Endothelial cell of umbilical vein (primary cell): ENCODE data around the gene B3GAT1.

Experiments used
- CTCF ChIP-seq, 2 donors: IDR thresholded peaks; 1 replicate in 1 of 2; 2 replicates in 1 of 2; pipeline ENCODE4 v1.5.1; 2011; ENCODE audit warnings: low read length in 2 of 2, mild to moderate bottlenecking in 2 of 2, moderate library complexity in 2 of 2, control low read depth in 1 of 2, inconsistent platforms in 1 of 2, low read depth in 1 of 2; ENCODE audit not compliant: insufficient read depth in 1 of 2; ENCODE audit errors: extremely low read depth in 1 of 2
- EZH2 ChIP-seq: IDR thresholded peaks from 2 replicates; pipeline ENCODE4 v1.6.1; 2012; ENCODE audit warnings: borderline replicate concordance, low read depth, mild to moderate bottlenecking, moderate library complexity, low read length, inconsistent platforms; ENCODE audit not compliant: severe bottlenecking
- JUN ChIP-seq: IDR thresholded peaks from 2 replicates; pipeline ENCODE4 v1.6.1; 2011; ENCODE audit warnings: borderline replicate concordance, low read depth; ENCODE audit not compliant: insufficient read length, insufficient read depth
- MAX ChIP-seq: IDR thresholded peaks from 2 replicates; pipeline ENCODE4 v1.6.1; 2011; ENCODE audit not compliant: insufficient read depth, insufficient read length
- MYC ChIP-seq: IDR thresholded peaks from one replicate; pipeline ENCODE4 v1.6.1; 2011; ENCODE audit warnings: mild to moderate bottlenecking, low read depth, low read length
- POLR2A ChIP-seq: IDR thresholded peaks from 2 replicates; pipeline ENCODE4 v1.6.1; 2012; ENCODE audit warnings: low read depth, mild to moderate bottlenecking, control low read depth, low read length
- POLR2AphosphoS5 ChIP-seq: IDR thresholded peaks from 2 replicates; pipeline ENCODE4 v1.6.1; 2012; ENCODE audit warnings: low read depth, mild to moderate bottlenecking, control low read depth, low read length, moderate library complexity; ENCODE audit not compliant: insufficient read depth

GRCh38 chr11:134373591-134374052, 38.4 kb downstream of the B3GAT1 start:
- TF ChIP-seq POLR2AphosphoS5, result no peak
- no peak for TF ChIP-seq EZH2
- no peak for TF ChIP-seq POLR2A
- TF ChIP-seq CTCF (IDR thresholded peaks at IDR 0.05; ENCODE audit: extremely low read depth in 1 of 2, insufficient read depth in 1 of 2, low read depth in 1 of 2, low read length in 2 of 2), result no peak
- TF ChIP-seq MAX, result no peak
- TF ChIP-seq MYC, result no peak
- no peak for TF ChIP-seq JUN
